ENCODE measurements around the gene RNU6-7. TPM values are rescaled to one million over a fixed set of nuclear protein-coding genes. Genes with fewer than 3 reads are reported as not detected.

The RNU6-7 gene
- total and polyA plus RNA-seq, 2 of the 13 experiments (the other 11 are each of a cell fraction or from before 2014, with no cell fraction given), result under 0.01 TPM; not detected in 1

GRCh38 chr14:32201193-32201815 is 541 bp upstream of the RNU6-7 start (continued):
- TF ChIP-seq JUND (CRISPR knock-in tag; IDR thresholded peaks at IDR 0.05) (peak; percentile 81; the same call in 1 of the 2 replicates), TIGD3 (CRISPR knock-in tag; IDR thresholded peaks at IDR 0.05; ENCODE audit: borderline replicate concordance) (peak; percentile 99), EEA1 (CRISPR knock-in tag; IDR thresholded peaks at IDR 0.05; ENCODE audit: borderline replicate concordance) (peak; percentile 95; the same call in 1 of the 2 replicates), SSRP1 (CRISPR knock-in tag; IDR thresholded peaks at IDR 0.05) (peak; percentile 91; the same call in 1 of the 2 replicates), GTF3A (CRISPR knock-in tag; conservative IDR thresholded peaks at IDR 0.05) (peak; percentile 79), BRD4 (CRISPR knock-in tag; IDR thresholded peaks at IDR 0.05) (peak; percentile 97), CENPT (CRISPR knock-in tag; IDR thresholded peaks at IDR 0.05; ENCODE audit: low read depth) (peak; percentile 41; the same call in 1 of the 2 replicates), KDM5A (IDR thresholded peaks at IDR 0.05; ENCODE audit: borderline replicate concordance, low read length) (peak; percentile 75; the same call in 1 of the 2 replicates), ELF3 (CRISPR knock-in tag; IDR thresholded peaks at IDR 0.05) (peak; percentile 7; the same call in 1 of the 2 replicates), ZNF883 (CRISPR knock-in tag; IDR thresholded peaks at IDR 0.05; ENCODE audit: not compliant biosample characterization) (peak; percentile 99), ZNF530 (CRISPR knock-in tag; IDR thresholded peaks at IDR 0.05; ENCODE audit: low read depth) (no peak), ZNF496 (CRISPR knock-in tag; IDR thresholded peaks at IDR 0.05; ENCODE audit: insufficient replicate concordance) (no peak), TMF1 (CRISPR knock-in tag; IDR thresholded peaks at IDR 0.05; ENCODE audit: low read depth) (no peak; the same call in 1 of the 2 replicates), GABPB1 (CRISPR knock-in tag; IDR thresholded peaks at IDR 0.05) (peak; percentile 84), HES4 (CRISPR knock-in tag; IDR thresholded peaks at IDR 0.05; ENCODE audit: borderline replicate concordance) (peak; percentile 93; the same call in 1 of the 2 replicates), PHB2 (IDR thresholded peaks at IDR 0.05; ENCODE audit: partially characterized antibody) (no peak), ZNF337 (CRISPR knock-in tag; IDR thresholded peaks at IDR 0.05; ENCODE audit: borderline replicate concordance, low read depth) (peak; percentile 88; the same call in 1 of the 2 replicates), MYC (CRISPR knock-in tag; IDR thresholded peaks at IDR 0.05; ENCODE audit: borderline replicate concordance) (peak; percentile 85), ZNF160 (CRISPR knock-in tag; IDR thresholded peaks at IDR 0.05) (peak; percentile 88), UBTF (CRISPR knock-in tag; IDR thresholded peaks at IDR 0.05) (peak; percentile 92), ZNF790 (CRISPR knock-in tag; IDR thresholded peaks at IDR 0.05; ENCODE audit: borderline replicate concordance) (peak; percentile 85; the same call in 1 of the 2 replicates)
- TF ChIP-seq, protein P1, sequence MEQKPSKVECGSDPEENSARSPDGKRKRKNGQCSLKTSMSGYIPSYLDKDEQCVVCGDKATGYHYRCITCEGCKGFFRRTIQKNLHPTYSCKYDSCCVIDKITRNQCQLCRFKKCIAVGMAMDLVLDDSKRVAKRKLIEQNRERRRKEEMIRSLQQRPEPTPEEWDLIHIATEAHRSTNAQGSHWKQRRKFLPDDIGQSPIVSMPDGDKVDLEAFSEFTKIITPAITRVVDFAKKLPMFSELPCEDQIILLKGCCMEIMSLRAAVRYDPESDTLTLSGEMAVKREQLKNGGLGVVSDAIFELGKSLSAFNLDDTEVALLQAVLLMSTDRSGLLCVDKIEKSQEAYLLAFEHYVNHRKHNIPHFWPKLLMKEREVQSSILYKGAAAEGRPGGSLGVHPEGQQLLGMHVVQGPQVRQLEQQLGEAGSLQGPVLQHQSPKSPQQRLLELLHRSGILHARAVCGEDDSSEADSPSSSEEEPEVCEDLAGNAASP (CRISPR knock-in tag; IDR thresholded peaks at IDR 0.05; ENCODE audit: borderline replicate concordance), result peak; percentile 79
- TF ChIP-seq, protein P2, sequence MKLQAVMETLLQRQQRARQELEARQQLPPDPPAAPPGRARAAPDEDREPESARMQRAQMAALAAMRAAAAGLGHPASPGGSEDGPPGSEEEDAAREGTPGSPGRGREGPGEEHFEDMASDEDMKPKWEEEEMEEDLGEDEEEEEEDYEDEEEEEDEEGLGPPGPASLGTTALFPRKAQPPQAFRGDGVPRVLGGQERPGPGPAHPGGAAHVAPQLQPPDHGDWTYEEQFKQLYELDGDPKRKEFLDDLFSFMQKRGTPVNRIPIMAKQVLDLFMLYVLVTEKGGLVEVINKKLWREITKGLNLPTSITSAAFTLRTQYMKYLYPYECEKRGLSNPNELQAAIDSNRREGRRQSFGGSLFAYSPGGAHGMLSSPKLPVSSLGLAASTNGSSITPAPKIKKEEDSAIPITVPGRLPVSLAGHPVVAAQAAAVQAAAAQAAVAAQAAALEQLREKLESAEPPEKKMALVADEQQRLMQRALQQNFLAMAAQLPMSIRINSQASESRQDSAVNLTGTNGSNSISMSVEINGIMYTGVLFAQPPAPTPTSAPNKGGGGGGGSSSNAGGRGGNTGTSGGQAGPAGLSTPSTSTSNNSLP (IDR thresholded peaks at IDR 0.05; ENCODE audit: low read depth, low read length), result no peak
